Measurements from ENCODE around the gene TRAPPC2. TPM values are rescaled to one million over a fixed set of nuclear protein-coding genes. Genes with fewer than 3 reads are reported as not detected.

The TRAPPC2 gene
- total and polyA plus RNA-seq, 9 of the 15 experiments (the other 6 are each of a cell fraction or from before 2014, with no cell fraction given), result 10.3 to 30.6 (median 18.6) TPM

- TF ChIP-seq, protein P1, sequence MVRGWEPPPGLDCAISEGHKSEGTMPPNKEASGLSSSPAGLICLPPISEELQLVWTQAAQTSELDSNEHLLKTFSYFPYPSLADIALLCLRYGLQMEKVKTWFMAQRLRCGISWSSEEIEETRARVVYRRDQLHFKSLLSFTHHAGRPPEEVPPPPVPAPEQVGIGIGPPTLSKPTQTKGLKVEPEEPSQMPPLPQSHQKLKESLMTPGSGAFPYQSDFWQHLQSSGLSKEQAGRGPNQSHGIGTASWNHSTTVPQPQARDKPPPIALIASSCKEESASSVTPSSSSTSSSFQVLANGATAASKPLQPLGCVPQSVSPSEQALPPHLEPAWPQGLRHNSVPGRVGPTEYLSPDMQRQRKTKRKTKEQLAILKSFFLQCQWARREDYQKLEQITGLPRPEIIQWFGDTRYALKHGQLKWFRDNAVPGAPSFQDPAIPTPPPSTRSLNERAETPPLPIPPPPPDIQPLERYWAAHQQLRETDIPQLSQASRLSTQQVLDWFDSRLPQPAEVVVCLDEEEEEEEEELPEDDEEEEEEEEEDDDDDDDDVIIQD (CRISPR knock-in tag; IDR thresholded peaks at IDR 0.05), result no peak
- TF ChIP-seq CEBPB (tag; IDR thresholded peaks at IDR 0.05) (no peak), FOXM1 (IDR thresholded peaks at IDR 0.05; ENCODE audit: low read depth) (no peak), FOXM1 (CRISPR knock-in tag; IDR thresholded peaks at IDR 0.05; ENCODE audit: low read depth) (no peak), POLR2AphosphoS5 (IDR thresholded peaks at IDR 0.05; ENCODE audit: control insufficient read depth, insufficient read depth, low read depth, low read length) (no peak), NFATC3 (IDR thresholded peaks at IDR 0.05) (no peak)
- TF ChIP-seq, protein P2, sequence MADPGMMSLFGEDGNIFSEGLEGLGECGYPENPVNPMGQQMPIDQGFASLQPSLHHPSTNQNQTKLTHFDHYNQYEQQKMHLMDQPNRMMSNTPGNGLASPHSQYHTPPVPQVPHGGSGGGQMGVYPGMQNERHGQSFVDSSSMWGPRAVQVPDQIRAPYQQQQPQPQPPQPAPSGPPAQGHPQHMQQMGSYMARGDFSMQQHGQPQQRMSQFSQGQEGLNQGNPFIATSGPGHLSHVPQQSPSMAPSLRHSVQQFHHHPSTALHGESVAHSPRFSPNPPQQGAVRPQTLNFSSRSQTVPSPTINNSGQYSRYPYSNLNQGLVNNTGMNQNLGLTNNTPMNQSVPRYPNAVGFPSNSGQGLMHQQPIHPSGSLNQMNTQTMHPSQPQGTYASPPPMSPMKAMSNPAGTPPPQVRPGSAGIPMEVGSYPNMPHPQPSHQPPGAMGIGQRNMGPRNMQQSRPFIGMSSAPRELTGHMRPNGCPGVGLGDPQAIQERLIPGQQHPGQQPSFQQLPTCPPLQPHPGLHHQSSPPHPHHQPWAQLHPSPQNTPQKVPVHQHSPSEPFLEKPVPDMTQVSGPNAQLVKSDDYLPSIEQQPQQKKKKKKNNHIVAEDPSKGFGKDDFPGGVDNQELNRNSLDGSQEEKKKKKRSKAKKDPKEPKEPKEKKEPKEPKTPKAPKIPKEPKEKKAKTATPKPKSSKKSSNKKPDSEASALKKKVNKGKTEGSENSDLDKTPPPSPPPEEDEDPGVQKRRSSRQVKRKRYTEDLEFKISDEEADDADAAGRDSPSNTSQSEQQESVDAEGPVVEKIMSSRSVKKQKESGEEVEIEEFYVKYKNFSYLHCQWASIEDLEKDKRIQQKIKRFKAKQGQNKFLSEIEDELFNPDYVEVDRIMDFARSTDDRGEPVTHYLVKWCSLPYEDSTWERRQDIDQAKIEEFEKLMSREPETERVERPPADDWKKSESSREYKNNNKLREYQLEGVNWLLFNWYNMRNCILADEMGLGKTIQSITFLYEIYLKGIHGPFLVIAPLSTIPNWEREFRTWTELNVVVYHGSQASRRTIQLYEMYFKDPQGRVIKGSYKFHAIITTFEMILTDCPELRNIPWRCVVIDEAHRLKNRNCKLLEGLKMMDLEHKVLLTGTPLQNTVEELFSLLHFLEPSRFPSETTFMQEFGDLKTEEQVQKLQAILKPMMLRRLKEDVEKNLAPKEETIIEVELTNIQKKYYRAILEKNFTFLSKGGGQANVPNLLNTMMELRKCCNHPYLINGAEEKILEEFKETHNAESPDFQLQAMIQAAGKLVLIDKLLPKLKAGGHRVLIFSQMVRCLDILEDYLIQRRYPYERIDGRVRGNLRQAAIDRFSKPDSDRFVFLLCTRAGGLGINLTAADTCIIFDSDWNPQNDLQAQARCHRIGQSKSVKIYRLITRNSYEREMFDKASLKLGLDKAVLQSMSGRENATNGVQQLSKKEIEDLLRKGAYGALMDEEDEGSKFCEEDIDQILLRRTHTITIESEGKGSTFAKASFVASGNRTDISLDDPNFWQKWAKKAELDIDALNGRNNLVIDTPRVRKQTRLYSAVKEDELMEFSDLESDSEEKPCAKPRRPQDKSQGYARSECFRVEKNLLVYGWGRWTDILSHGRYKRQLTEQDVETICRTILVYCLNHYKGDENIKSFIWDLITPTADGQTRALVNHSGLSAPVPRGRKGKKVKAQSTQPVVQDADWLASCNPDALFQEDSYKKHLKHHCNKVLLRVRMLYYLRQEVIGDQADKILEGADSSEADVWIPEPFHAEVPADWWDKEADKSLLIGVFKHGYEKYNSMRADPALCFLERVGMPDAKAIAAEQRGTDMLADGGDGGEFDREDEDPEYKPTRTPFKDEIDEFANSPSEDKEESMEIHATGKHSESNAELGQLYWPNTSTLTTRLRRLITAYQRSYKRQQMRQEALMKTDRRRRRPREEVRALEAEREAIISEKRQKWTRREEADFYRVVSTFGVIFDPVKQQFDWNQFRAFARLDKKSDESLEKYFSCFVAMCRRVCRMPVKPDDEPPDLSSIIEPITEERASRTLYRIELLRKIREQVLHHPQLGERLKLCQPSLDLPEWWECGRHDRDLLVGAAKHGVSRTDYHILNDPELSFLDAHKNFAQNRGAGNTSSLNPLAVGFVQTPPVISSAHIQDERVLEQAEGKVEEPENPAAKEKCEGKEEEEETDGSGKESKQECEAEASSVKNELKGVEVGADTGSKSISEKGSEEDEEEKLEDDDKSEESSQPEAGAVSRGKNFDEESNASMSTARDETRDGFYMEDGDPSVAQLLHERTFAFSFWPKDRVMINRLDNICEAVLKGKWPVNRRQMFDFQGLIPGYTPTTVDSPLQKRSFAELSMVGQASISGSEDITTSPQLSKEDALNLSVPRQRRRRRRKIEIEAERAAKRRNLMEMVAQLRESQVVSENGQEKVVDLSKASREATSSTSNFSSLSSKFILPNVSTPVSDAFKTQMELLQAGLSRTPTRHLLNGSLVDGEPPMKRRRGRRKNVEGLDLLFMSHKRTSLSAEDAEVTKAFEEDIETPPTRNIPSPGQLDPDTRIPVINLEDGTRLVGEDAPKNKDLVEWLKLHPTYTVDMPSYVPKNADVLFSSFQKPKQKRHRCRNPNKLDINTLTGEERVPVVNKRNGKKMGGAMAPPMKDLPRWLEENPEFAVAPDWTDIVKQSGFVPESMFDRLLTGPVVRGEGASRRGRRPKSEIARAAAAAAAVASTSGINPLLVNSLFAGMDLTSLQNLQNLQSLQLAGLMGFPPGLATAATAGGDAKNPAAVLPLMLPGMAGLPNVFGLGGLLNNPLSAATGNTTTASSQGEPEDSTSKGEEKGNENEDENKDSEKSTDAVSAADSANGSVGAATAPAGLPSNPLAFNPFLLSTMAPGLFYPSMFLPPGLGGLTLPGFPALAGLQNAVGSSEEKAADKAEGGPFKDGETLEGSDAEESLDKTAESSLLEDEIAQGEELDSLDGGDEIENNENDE (IDR thresholded peaks at IDR 0.05; ENCODE audit: low read depth, low read length), result no peak
These were observed 57.5 kb downstream of the TRAPPC2 start (continued) for GRCh38 chrX:13676885-13677284.

All from K562 (cell line).